ENCODE measurements around the gene VCL.
"Not testable (repeated sequence)": the region's sequence is repeated elsewhere in the genome, so short reads cannot be mapped to it uniquely, and the experiment has no call there.

Gene VCL

GRCh38 chr10:74133923-74134820 lies 136.3 kb downstream of the VCL start:
- no peaks in the 10 kb centered on the region for H3K27me3 ChIP-seq (ENCODE audit: insufficient read depth, poor library complexity, severe bottlenecking)
- no peak overlapping the region for H3K27ac ChIP-seq (replicated peaks)
- TF ChIP-seq REST (IDR thresholded peaks at IDR 0.05; ENCODE audit: insufficient replicate concordance, low read depth) = no peak
- no peak for TF ChIP-seq CTCF (IDR thresholded peaks at IDR 0.05; ENCODE audit: insufficient read depth, low read length)
- TF ChIP-seq SPI1 (IDR thresholded peaks at IDR 0.05; ENCODE audit: borderline replicate concordance, low read depth) = no peak
- no peak for TF ChIP-seq POLR2AphosphoS5 (IDR thresholded peaks at IDR 0.05; ENCODE audit: low read depth)
- TF ChIP-seq GABPA (IDR thresholded peaks at IDR 0.05; ENCODE audit: low read depth) = no peak
- no peak for DNase-seq (ENCODE audit: low read depth in 1 of 2, low spot score in 1 of 2)
- no peak overlapping the region for H3K4me3 ChIP-seq (replicated peaks; ENCODE audit: insufficient read depth, low read length)

GRCh38 chr10:74135452-74135851 lies 137.5 kb downstream of the VCL start:
- no peak overlapping the region for H3K4me3 ChIP-seq (replicated peaks; ENCODE audit: insufficient read depth, low read length)
- no peak overlapping the region for H3K27ac ChIP-seq (replicated peaks)
- no peak for TF ChIP-seq CTCF (IDR thresholded peaks at IDR 0.05; ENCODE audit: insufficient read depth, low read length)
- DNase-seq (ENCODE audit: low read depth in 1 of 2, low spot score in 1 of 2) = no peak
- no peaks in the 10 kb centered on the region for H3K27me3 ChIP-seq (ENCODE audit: insufficient read depth, poor library complexity, severe bottlenecking)

GRCh38 chr10:74137992-74138391 lies 140.1 kb downstream of the VCL start:
- DNase-seq (ENCODE audit: low read depth in 1 of 2, low spot score in 1 of 2) = no peak
- no peak overlapping the region for H3K4me3 ChIP-seq (replicated peaks; ENCODE audit: insufficient read depth, low read length)
- no peak overlapping the region for H3K27ac ChIP-seq (replicated peaks)
- TF ChIP-seq REST (IDR thresholded peaks at IDR 0.05; ENCODE audit: insufficient replicate concordance, low read depth) = no peak
- TF ChIP-seq POLR2AphosphoS5 (IDR thresholded peaks at IDR 0.05; ENCODE audit: low read depth) = no peak
- TF ChIP-seq GABPA (IDR thresholded peaks at IDR 0.05; ENCODE audit: low read depth) = no peak
- TF ChIP-seq CTCF (IDR thresholded peaks at IDR 0.05; ENCODE audit: insufficient read depth, low read length) = no peak
- no peak for TF ChIP-seq SPI1 (IDR thresholded peaks at IDR 0.05; ENCODE audit: borderline replicate concordance, low read depth)
- no peaks in the 10 kb centered on the region for H3K27me3 ChIP-seq (ENCODE audit: insufficient read depth, poor library complexity, severe bottlenecking)

- not testable (repeated sequence) for H3K4me3 ChIP-seq (replicated peaks; ENCODE audit: insufficient read depth, low read length); H3K27me3 ChIP-seq (ENCODE audit: insufficient read depth, poor library complexity, severe bottlenecking); H3K27ac ChIP-seq (replicated peaks)
- peak in 1 of 2 experiments; percentile 47 for DNase-seq (ENCODE audit: low read depth in 1 of 2, low spot score in 1 of 2)
Observed at GRCh38 chr10:74138596-74138995, 140.7 kb downstream of the VCL start.

All from HL-60 (cell line).